Naive thymus-derived CD4-positive, alpha-beta T cell (primary cell): ENCODE data around the gene STK32C. TPM values are rescaled to one million over a fixed set of nuclear protein-coding genes. Genes with fewer than 3 reads are reported as not detected.

Source experiments
- ATAC-seq: fragments of 150-1000 bp; cut with Tn5 transposase; 2 replicates; pipeline ENCODE4 v1.10.0; 2021; ENCODE audit warnings: mild to moderate bottlenecking, moderate library complexity
- CTCF ChIA-PET: fragments of 350-600 bp; sonication (Branson Sonifier 250); formaldehyde crosslinking; loops from one replicate; lab custom pipeline; 2021; ENCODE audit warnings: antibody characterized with exemption; lab: Charles Lee
- POLR2A ChIA-PET: fragments of 350-600 bp; sonication (Branson Sonifier 250); formaldehyde crosslinking; loops from one replicate; lab custom pipeline; 2021; ENCODE audit warnings: antibody characterized with exemption, inconsistent platforms; lab: Charles Lee
- DNase-seq, 9 donors: peaks; one replicate each; pipeline versions ENCODE4 v3.0.0 to v3.0.0-alpha.2; 2020 to 2022; ENCODE audit warnings: mixed read lengths in 1 of 9
- H3K27ac ChIP-seq: one replicate; pipeline ENCODE4 v1.7.0; 2013; ENCODE audit warnings: mild to moderate bottlenecking, low read depth, low read length, moderate library complexity
- H3K27me3 ChIP-seq, 2 donors: one replicate each; pipeline ENCODE4 v1.7.0; 2013; ENCODE audit warnings: low read length in 2 of 2, mild to moderate bottlenecking in 2 of 2, moderate library complexity in 2 of 2; ENCODE audit not compliant: control insufficient read depth in 2 of 2, insufficient read depth in 2 of 2
- H3K36me3 ChIP-seq, 3 experiments: 1 replicate in 2 of 3; 2 replicates in 1 of 3; pipeline ENCODE4 v1.7.0; 2013; ENCODE audit warnings: low read length in 3 of 3, mild to moderate bottlenecking in 3 of 3, moderate library complexity in 1 of 3; ENCODE audit not compliant: insufficient read depth in 3 of 3, control insufficient read depth in 2 of 3
- H3K4me1 ChIP-seq, 2 donors: one replicate each; pipeline ENCODE4 v1.7.0; 2013; ENCODE audit warnings: low read length in 2 of 2, mild to moderate bottlenecking in 2 of 2, moderate library complexity in 1 of 2; ENCODE audit not compliant: control insufficient read depth in 2 of 2, insufficient read depth in 2 of 2
- H3K4me3 ChIP-seq: 2 replicates; pipeline ENCODE4 v1.7.0; 2013; ENCODE audit warnings: mild to moderate bottlenecking, low read length
- H3K9me3 ChIP-seq, 3 experiments: 1 replicate in 2 of 3; 2 replicates in 1 of 3; pipeline ENCODE4 v1.7.0; 2013; ENCODE audit warnings: low read length in 3 of 3; ENCODE audit not compliant: control insufficient read depth in 2 of 3
- H3K27ac Mint-ChIP-seq, 9 donors: one replicate each; pipeline ENCODE4 v1.8.0; 2020 to 2022; ENCODE audit warnings: mixed read lengths in 9 of 9, mild to moderate bottlenecking in 8 of 9, moderate library complexity in 5 of 9, inconsistent platforms in 2 of 9
- H3K27me3 Mint-ChIP-seq, 5 donors: one replicate each; pipeline ENCODE4 v1.8.0; 2021 to 2022; ENCODE audit warnings: mixed read lengths in 5 of 5, mild to moderate bottlenecking in 1 of 5
- H3K36me3 Mint-ChIP-seq, 5 donors: one replicate each; pipeline ENCODE4 v1.8.0; 2020 to 2022; ENCODE audit warnings: mixed read lengths in 5 of 5, mild to moderate bottlenecking in 3 of 5, inconsistent platforms in 1 of 5
- H3K4me1 Mint-ChIP-seq, 7 donors: one replicate each; pipeline ENCODE4 v1.8.0; 2020 to 2022; ENCODE audit warnings: mixed read lengths in 7 of 7, mild to moderate bottlenecking in 3 of 7, inconsistent platforms in 1 of 7
- H3K4me3 Mint-ChIP-seq, 10 donors: one replicate each; pipeline ENCODE4 v1.8.0; 2020 to 2022; ENCODE audit warnings: mild to moderate bottlenecking in 10 of 10, mixed read lengths in 10 of 10, moderate library complexity in 6 of 10, inconsistent platforms in 2 of 10
- H3K9me3 Mint-ChIP-seq, 11 donors: one replicate each; pipeline ENCODE4 v1.8.0; 2020 to 2022; ENCODE audit warnings: mixed read lengths in 11 of 11, mild to moderate bottlenecking in 4 of 11, inconsistent platforms in 1 of 11, moderate library complexity in 1 of 11
- intact Hi-C, 2 donors: fragments of 100-400 bp; cut with micrococcal nuclease; formaldehyde crosslinking; loops; one replicate each; pipeline ENCODE4 v1.15.1; 2023
- polyA plus RNA-seq, 2 donors: library from polyadenylated mRNA; unstranded; fragments of 300-500 nt; fragmentation: Illumina TruSeq; gene quantifications; one replicate each; pipeline ENCODE4 v1.2.3, GENCODE V29; 2021
- total RNA-seq, 6 experiments: library from RNA in 5 of 6; stranded (reverse) in 5 of 6; gene quantifications; 1 replicate in 5 of 6; 2 replicates in 1 of 6; pipeline ENCODE4 v1.2.3 and lab custom pipeline; 2021 to 2026

The STK32C gene
- total and polyA plus RNA-seq, 7 experiments from 2014 or later = 4.6 to 19.4 (median 11.8) TPM

GRCh38 chr10:132248455-132249225 is 59.1 kb downstream of the STK32C start:
- no peaks in the 10 kb centered on the region for H3K27me3 Mint-ChIP-seq
- no peaks in the 10 kb centered on the region for H3K36me3 Mint-ChIP-seq
- peak overlapping the region; percentile 33 for H3K4me3 ChIP-seq
- H3K9me3 ChIP-seq = no peaks in the 10 kb centered on the region
- H3K4me1 ChIP-seq = no peaks in the 10 kb centered on the region
- no peak overlapping the region for H3K27ac Mint-ChIP-seq
- H3K4me1 Mint-ChIP-seq = peaks cover 0 to 6% (median 0%) of the 10 kb centered on the region in 7 donors
- ChIA-PET POLR2A (no interaction called here), CTCF (no interaction called here)
- intact Hi-C loops = loop anchor here in 1 of 2 donors (1.0 kb wide), 1 partner anchor 59 kb away; the partner anchor contains the start of gene STK32C
- no peaks in the 10 kb centered on the region for H3K9me3 Mint-ChIP-seq
- H3K27me3 ChIP-seq = no peaks in the 10 kb centered on the region
- ATAC-seq = peak; percentile 69
- H3K27ac ChIP-seq = no peak overlapping the region
- DNase-seq = peak in 8 of 9 donors; percentile 26 to 73 (median 58)
- no peaks in the 10 kb centered on the region for H3K36me3 ChIP-seq
- peak overlapping the region in 6 of 10 donors; percentile 25 to 70 (median 52) for H3K4me3 Mint-ChIP-seq

GRCh38 chr10:132247943-132248342 is 59.8 kb downstream of the STK32C start:
- no peaks in the 10 kb centered on the region for H3K36me3 ChIP-seq
- intact Hi-C loops = no loop called here
- H3K4me3 ChIP-seq = no peak overlapping the region
- H3K27me3 ChIP-seq = no peaks in the 10 kb centered on the region
- H3K4me1 ChIP-seq = no peaks in the 10 kb centered on the region
- H3K9me3 ChIP-seq = no peaks in the 10 kb centered on the region
- no peak overlapping the region for H3K27ac ChIP-seq
- H3K4me1 Mint-ChIP-seq = peaks cover 0 to 4% (median 0%) of the 10 kb centered on the region in 7 donors
- ChIA-PET POLR2A (no interaction called here), CTCF (no interaction called here)
- no peaks in the 10 kb centered on the region for H3K27me3 Mint-ChIP-seq
- no peaks in the 10 kb centered on the region for H3K36me3 Mint-ChIP-seq
- ATAC-seq = no peak
- H3K9me3 Mint-ChIP-seq = no peaks in the 10 kb centered on the region
- peak overlapping the region in 3 of 10 donors; percentile 12 to 43 (median 12) for H3K4me3 Mint-ChIP-seq
- DNase-seq = no peak
- no peak overlapping the region for H3K27ac Mint-ChIP-seq

DNA sequence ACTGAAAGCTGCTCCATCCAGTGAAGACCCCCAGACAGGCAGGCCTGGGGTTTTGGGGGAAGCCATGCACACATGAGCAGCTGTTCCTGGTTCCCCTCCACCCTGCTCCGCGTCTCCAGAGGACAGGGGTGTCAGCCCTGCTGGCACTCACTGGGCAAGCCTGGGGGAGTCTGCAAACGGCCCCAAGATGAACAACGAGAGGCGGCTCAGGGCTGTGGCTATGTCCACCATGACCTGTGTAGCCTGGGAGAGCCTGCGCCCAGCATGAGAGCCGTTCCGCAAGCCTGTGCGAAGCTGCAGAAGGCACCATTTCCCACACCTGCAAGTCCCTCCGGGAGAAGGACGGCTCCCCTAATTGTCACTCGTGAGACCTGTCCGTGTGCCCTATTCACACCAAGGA is 61.5 kb downstream of the STK32C start:
- H3K27ac Mint-ChIP-seq = no peak overlapping the region
- ChIA-PET CTCF (no interaction called here), POLR2A (no interaction called here)
- H3K4me1 Mint-ChIP-seq = peaks cover 0 to 3% (median 0%) of the 10 kb centered on the region in 7 donors
- no peak overlapping the region for H3K27ac ChIP-seq
- H3K27me3 ChIP-seq = no peaks in the 10 kb centered on the region
- H3K36me3 Mint-ChIP-seq = peaks cover 0 to 3% (median 0%) of the 10 kb centered on the region in 5 donors
- ATAC-seq (no peak), DNase-seq (no peak)
- H3K4me3 Mint-ChIP-seq = no peak overlapping the region
- no peaks in the 10 kb centered on the region for H3K27me3 Mint-ChIP-seq
- no peaks in the 10 kb centered on the region for H3K9me3 Mint-ChIP-seq
- no peak overlapping the region for H3K4me3 ChIP-seq
- intact Hi-C loops = no loop called here
- H3K36me3 ChIP-seq = no peaks in the 10 kb centered on the region
- no peaks in the 10 kb centered on the region for H3K4me1 ChIP-seq
- no peaks in the 10 kb centered on the region for H3K9me3 ChIP-seq

- Histone ChIP-seq H3K4me1 (no peaks in the 10 kb centered on the region), H3K36me3 (no peaks in the 10 kb centered on the region), H3K27me3 (no peaks in the 10 kb centered on the region), H3K4me3 (no peak overlapping the region), H3K9me3 (no peaks in the 10 kb centered on the region), H3K27ac (no peak overlapping the region)
- ChIA-PET CTCF (no interaction called here), POLR2A (no interaction called here)
- Mint-ChIP-seq H3K27me3 (no peaks in the 10 kb centered on the region), H3K36me3 (peaks cover 0 to 4% (median 0%) of the 10 kb centered on the region in 5 donors), H3K4me3 (no peak overlapping the region), H3K27ac (no peak overlapping the region), H3K9me3 (no peaks in the 10 kb centered on the region), H3K4me1 (peaks cover 0 to 3% (median 0%) of the 10 kb centered on the region in 7 donors)
- DNase-seq = no peak
- intact Hi-C loops = no loop called here
- ATAC-seq = no peak
Measured at GRCh38 chr10:132245056-132245455, 62.7 kb downstream of the STK32C start.

DNA sequence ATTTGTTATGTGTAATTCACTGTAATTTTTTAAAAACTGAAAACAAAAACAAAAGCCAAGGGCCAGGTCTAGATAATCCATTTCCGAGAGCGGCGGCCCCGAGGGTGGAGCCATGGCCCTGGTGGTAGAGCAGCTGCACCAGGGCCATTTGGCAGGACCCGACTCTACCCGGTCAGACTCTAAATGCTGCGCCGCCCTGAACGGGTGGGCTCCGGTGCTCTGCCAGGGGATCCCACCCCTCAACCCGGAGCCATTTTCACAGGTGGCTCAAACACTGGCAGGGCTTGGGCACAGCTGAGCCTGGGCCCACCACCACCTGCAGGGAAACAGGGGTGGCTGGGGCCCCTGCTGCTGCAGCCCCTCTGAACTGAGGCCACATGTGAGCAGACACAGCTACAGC is 64.1 kb downstream of the STK32C start:
- no peaks in the 10 kb centered on the region for H3K27me3 ChIP-seq
- Mint-ChIP-seq H3K4me3 (no peak overlapping the region), H3K36me3 (peaks cover 0 to 5% (median 0%) of the 10 kb centered on the region in 5 donors), H3K27ac (no peak overlapping the region), H3K4me1 (peaks cover 0 to under 1% (median 0%) of the 10 kb centered on the region in 7 donors), H3K27me3 (no peaks in the 10 kb centered on the region), H3K9me3 (no peaks in the 10 kb centered on the region)
- no peaks in the 10 kb centered on the region for H3K4me1 ChIP-seq
- intact Hi-C loops = no loop called here
- H3K36me3 ChIP-seq = no peaks in the 10 kb centered on the region
- ChIA-PET POLR2A (no interaction called here), CTCF (no interaction called here)
- H3K4me3 ChIP-seq = no peak overlapping the region
- ATAC-seq = no peak
- H3K9me3 ChIP-seq = no peaks in the 10 kb centered on the region
- DNase-seq = no peak
- H3K27ac ChIP-seq = no peak overlapping the region

DNA sequence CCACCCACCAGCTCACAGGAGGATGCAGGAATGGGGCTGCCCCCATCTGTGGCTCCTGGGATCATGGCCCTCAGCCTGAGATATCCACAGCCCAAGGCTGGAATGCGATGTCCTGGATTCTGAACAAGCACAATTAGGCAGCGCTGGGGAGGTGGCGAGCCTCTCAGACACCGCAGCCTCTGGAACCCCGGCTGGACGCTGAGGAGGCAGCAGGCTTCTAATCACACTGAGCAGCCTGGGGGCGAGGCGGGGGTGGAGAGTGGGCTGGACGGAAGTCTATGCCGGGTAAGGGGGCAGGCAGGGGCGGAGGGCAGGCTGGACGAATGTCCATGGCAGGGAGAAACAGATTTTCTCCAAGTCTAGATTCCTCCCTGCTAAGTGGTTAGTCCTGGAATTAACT is 64.6 kb downstream of the STK32C start:
- no peaks in the 10 kb centered on the region for H3K36me3 ChIP-seq
- H3K36me3 Mint-ChIP-seq = peaks cover 0 to 7% (median 0%) of the 10 kb centered on the region in 5 donors
- H3K9me3 Mint-ChIP-seq = no peaks in the 10 kb centered on the region
- ChIA-PET CTCF (no interaction called here), POLR2A (no interaction called here)
- intact Hi-C loops = no loop called here
- H3K27me3 ChIP-seq = no peaks in the 10 kb centered on the region
- H3K27ac ChIP-seq = no peak overlapping the region
- ATAC-seq (no peak), DNase-seq (no peak)
- no peak overlapping the region for H3K27ac Mint-ChIP-seq
- no peaks in the 10 kb centered on the region for H3K9me3 ChIP-seq
- H3K27me3 Mint-ChIP-seq = no peaks in the 10 kb centered on the region
- H3K4me1 Mint-ChIP-seq = no peaks in the 10 kb centered on the region
- no peak overlapping the region for H3K4me3 Mint-ChIP-seq
- H3K4me3 ChIP-seq = no peak overlapping the region
- H3K4me1 ChIP-seq = no peaks in the 10 kb centered on the region
